GM18909 (cell line): ENCODE measurements around the gene PF4V1.
"Not testable (repeated sequence)": the region's sequence is repeated elsewhere in the genome, so short reads cannot be mapped to it uniquely, and the experiment has no call there.

Source experiments
- ATAC-seq: cut with Tn5 transposase; IDR thresholded peaks from one replicate; pipeline ENCODE4 v1.9.1; 2021; ENCODE audit warnings: mild to moderate bottlenecking; ENCODE audit not compliant: unreplicated experiment, poor library complexity

The PF4V1 gene

GRCh38 chr4:73899338-73899737 is 46.2 kb downstream of the PF4V1 start:
- ATAC-seq: not testable (repeated sequence)

GRCh38 chr4:73901031-73901430 is 47.9 kb downstream of the PF4V1 start:
- no peak for ATAC-seq

GRCh38 chr4:73902038-73902637 is 49.0 kb downstream of the PF4V1 start:
- ATAC-seq: no peak

GRCh38 chr4:73902817-73903547 is 49.9 kb downstream of the PF4V1 start:
- ATAC-seq: no peak
